ENCODE measurements around the gene AHI1.

GRCh38 chr6:135274561-135275293 is 222.8 kb downstream of the AHI1 start:
- TF ChIP-seq CTCF (conservative IDR thresholded peaks at IDR 0.05; ENCODE audit: low read depth, low read length) (no peak), EZH2 (IDR thresholded peaks at IDR 0.05; ENCODE audit: low read length, unreplicated experiment) (no peak)

Data from PC-3 (cell line).